Stimulated activated CD8-positive, alpha-beta memory T cell treated with anti-CD3 and anti-CD28 coated beads, Interleukin-12 subunit alpha, Interleukin-12 subunit beta, amount 100 ng/mL, for 24 hours (primary cell): ENCODE measurements around the gene SMOC1.
"Not testable (repeated sequence)": the region's sequence is repeated elsewhere in the genome, so short reads cannot be mapped to it uniquely, and the experiment has no call there.

Experiments used
- DNase-seq: peaks from one replicate; pipeline ENCODE4 v3.0.0-alpha.2; 2020; ENCODE audit errors: extremely low read depth

Gene SMOC1

GRCh38 chr14:69896972-69897371 is 17.8 kb downstream of the SMOC1 start:
- no peak for DNase-seq

GRCh38 chr14:69900603-69901002 is 21.4 kb downstream of the SMOC1 start:
- no peak for DNase-seq

- no peak for DNase-seq
Measured at GRCh38 chr14:69901113-69901951, 22.1 kb downstream of the SMOC1 start.

GRCh38 chr14:69903046-69903445 is 23.8 kb downstream of the SMOC1 start:
- DNase-seq: not testable (repeated sequence)

- DNase-seq: no peak
Measured at GRCh38 chr14:69904246-69904645, 25.0 kb downstream of the SMOC1 start.

- DNase-seq: no peak
Measured at GRCh38 chr14:69906201-69906600, 27.0 kb downstream of the SMOC1 start.

- no peak for DNase-seq
Measured at GRCh38 chr14:69909826-69910550, 30.8 kb downstream of the SMOC1 start.

- DNase-seq: no peak
Measured at GRCh38 chr14:69910871-69911270, 31.7 kb downstream of the SMOC1 start.

- no peak for DNase-seq
Measured at GRCh38 chr14:69913686-69914085, 34.5 kb downstream of the SMOC1 start.

GRCh38 chr14:69916396-69916795 is 37.2 kb downstream of the SMOC1 start:
- DNase-seq: no peak

GRCh38 chr14:69917287-69917686 is 38.1 kb downstream of the SMOC1 start:
- no peak for DNase-seq

GRCh38 chr14:69919815-69920214 is 40.6 kb downstream of the SMOC1 start:
- no peak for DNase-seq

- DNase-seq: no peak
Measured at GRCh38 chr14:69921052-69921451, 41.8 kb downstream of the SMOC1 start.

- DNase-seq: no peak
Measured at GRCh38 chr14:69922198-69922597, 43.0 kb downstream of the SMOC1 start.

GRCh38 chr14:69924201-69924600 is 45.0 kb downstream of the SMOC1 start:
- no peak for DNase-seq

GRCh38 chr14:69928111-69928523 is 48.9 kb downstream of the SMOC1 start:
- DNase-seq: no peak

- DNase-seq: no peak
Measured at GRCh38 chr14:69930780-69931379, 51.7 kb downstream of the SMOC1 start.

- DNase-seq: no peak
Measured at GRCh38 chr14:69931960-69932359, 52.7 kb downstream of the SMOC1 start.

GRCh38 chr14:69932391-69932790 is 53.2 kb downstream of the SMOC1 start:
- DNase-seq: no peak

- DNase-seq: no peak
Measured at GRCh38 chr14:69933623-69934275, 54.5 kb downstream of the SMOC1 start.

GRCh38 chr14:69937367-69938081 is 58.3 kb downstream of the SMOC1 start:
- DNase-seq: no peak

GRCh38 chr14:69938751-69939150 is 59.5 kb downstream of the SMOC1 start:
- no peak for DNase-seq
